HepG2 (cell line): Measurements from ENCODE around the gene TMEM107. TPM values are rescaled to one million over a fixed set of nuclear protein-coding genes. Genes with fewer than 3 reads are reported as not detected.
A peak's percentile ranks its signal among the peaks of the same experiment; 100 is the strongest.

Experiments used
- DNMT3B ChIP-seq: conservative IDR thresholded peaks from 2 replicates; pipeline ENCODE4 v1.6.1; 2016; ENCODE audit warnings: missing biosample characterization, control low read depth
- FIP1L1 ChIP-seq: fragments of 200-400 bp; formaldehyde crosslinking; IDR thresholded peaks from 2 replicates; pipeline ENCODE4 v1.6.1; 2018; ENCODE audit warnings: low read depth, mild to moderate bottlenecking, low read length, moderate library complexity, borderline replicate concordance; ENCODE audit not compliant: insufficient read depth
- FOXC1 ChIP-seq: sonication (generic); formaldehyde crosslinking; IDR thresholded peaks from 2 replicates; pipeline ENCODE4 v1.8.0; 2022; ENCODE audit warnings: mild to moderate bottlenecking, missing genetic modification reagents, borderline replicate concordance
- FOXK1 ChIP-seq: sonication (generic); formaldehyde crosslinking; IDR thresholded peaks from 2 replicates; pipeline ENCODE4 v1.4.0; 2020; ENCODE audit warnings: low read depth, missing genetic modification reagents, borderline replicate concordance
- ISX ChIP-seq: sonication (generic); formaldehyde crosslinking; conservative IDR thresholded peaks from 2 replicates; pipeline ENCODE4 v1.5.0; 2020; ENCODE audit warnings: missing genetic modification reagents
- NFKB2 ChIP-seq: sonication (generic); formaldehyde crosslinking; IDR thresholded peaks from 2 replicates; pipeline ENCODE4 v1.4.0; 2020; ENCODE audit warnings: missing genetic modification reagents, borderline replicate concordance
- PHF5A ChIP-seq: IDR thresholded peaks from one replicate; pipeline ENCODE4 v1.6.1; 2018; ENCODE audit warnings: low read depth, missing genetic modification reagents; ENCODE audit not compliant: unreplicated experiment
- PLRG1 ChIP-seq: fragments of 450-650 bp; conservative IDR thresholded peaks from 2 replicates; pipeline ENCODE4 v1.6.1; 2016
- SIN3A ChIP-seq: IDR thresholded peaks from 2 replicates; pipeline ENCODE4 v1.6.1; 2011; ENCODE audit warnings: low read depth, mild to moderate bottlenecking, control low read depth, low read length, borderline replicate concordance
- polyA plus RNA-seq, 8 experiments: library from polyadenylated mRNA; depleted of rRNA in 3 of 8; stranded (reverse) in 7 of 8; unstranded in 1 of 8; fragments of >200 nt; fragmentation: Illumina TruSeq in 4 of 8; extraction: Trizol in 4 of 8; gene quantifications; 2 replicates each; pipeline versions ENCODE4 v1.2.1 to v1.2.3, GENCODE V29; 2011 to 2016; ENCODE audit warnings: low read depth in 4 of 8, missing spikeins in 1 of 8, mixed read lengths in 1 of 8; ENCODE audit not compliant: insufficient read depth in 1 of 8
- total RNA-seq, 5 experiments: library from RNA; depleted of rRNA; stranded (reverse); fragments of >200 nt; fragmentation: Illumina TruSeq; extraction: Trizol; gene quantifications; 2 replicates each; pipeline ENCODE4 v1.2.3, GENCODE V29; 2016; ENCODE audit warnings: low read depth in 1 of 5
- TF ChIP-seq, protein P1 (sequence below): sonication (generic); formaldehyde crosslinking; IDR thresholded peaks from 2 replicates; pipeline ENCODE4 v1.5.1; 2020; ENCODE audit warnings: missing genetic modification reagents, mild to moderate bottlenecking, borderline replicate concordance
- TF ChIP-seq, protein P2 (sequence below): sonication (generic); formaldehyde crosslinking; IDR thresholded peaks from 2 replicates; pipeline ENCODE4 v1.5.0; 2020; ENCODE audit warnings: mild to moderate bottlenecking, missing genetic modification reagents, borderline replicate concordance
- TF ChIP-seq, protein P3 (sequence below): sonication (generic); formaldehyde crosslinking; IDR thresholded peaks from 2 replicates; pipeline ENCODE4 v1.4.0; 2020; ENCODE audit warnings: missing genetic modification reagents
- TF ChIP-seq, protein P4 (sequence below): sonication (generic); formaldehyde crosslinking; IDR thresholded peaks from 2 replicates; pipeline ENCODE4 v1.4.0; 2020; ENCODE audit warnings: missing genetic modification reagents
- TF ChIP-seq, protein P5 (sequence below), 2 experiments: sonication (generic) in 1 of 2; formaldehyde crosslinking in 1 of 2; IDR thresholded peaks; 2 replicates each; pipeline versions ENCODE4 v1.5.1 to v1.6.1; 2011 to 2020; ENCODE audit warnings: borderline replicate concordance in 1 of 2, low read depth in 1 of 2, low read length in 1 of 2, mild to moderate bottlenecking in 1 of 2, missing genetic modification reagents in 1 of 2, moderate library complexity in 1 of 2

Gene TMEM107
- total and polyA plus RNA-seq, 2 of the 13 experiments (the other 11 are each of a cell fraction or from before 2014, with no cell fraction given), result 7.2 to 15.3 TPM

DNA sequence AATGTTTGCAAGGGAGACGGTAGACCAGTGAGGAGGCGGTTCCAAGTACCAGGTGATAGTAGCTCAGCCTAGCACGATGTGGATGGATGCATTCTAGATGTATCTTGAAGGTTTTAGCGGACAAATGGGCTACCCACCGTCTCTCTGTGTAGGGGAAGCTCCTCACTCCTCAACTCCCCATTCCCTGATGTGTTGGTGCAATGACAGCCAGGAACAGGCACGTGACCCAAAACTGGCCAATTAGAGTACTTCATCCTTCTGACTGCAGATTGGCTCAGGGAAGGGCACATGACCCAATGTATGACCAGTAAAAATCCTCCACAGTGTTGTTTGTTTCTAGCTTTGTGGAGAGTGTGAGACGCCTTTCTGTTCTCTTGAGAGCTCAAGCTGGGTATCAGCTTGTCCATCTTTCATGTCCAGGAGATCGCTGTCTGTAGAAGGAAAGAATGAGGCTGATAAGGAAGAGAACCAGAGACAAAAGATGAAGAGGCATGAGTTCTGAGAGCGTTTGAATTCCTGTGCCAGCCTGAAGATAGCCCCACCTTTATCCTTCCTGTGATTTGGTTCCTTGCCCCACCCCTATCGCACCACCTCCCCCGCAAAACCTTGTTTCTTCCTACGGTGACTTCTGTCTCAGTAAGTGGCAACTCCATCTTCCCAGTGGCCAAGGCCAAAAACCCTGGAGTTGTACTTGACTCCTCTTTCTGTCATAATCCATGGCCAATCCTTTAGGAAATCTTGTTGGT is 16.1 kb upstream of the TMEM107 start (continued):
- TF ChIP-seq, protein P1, sequence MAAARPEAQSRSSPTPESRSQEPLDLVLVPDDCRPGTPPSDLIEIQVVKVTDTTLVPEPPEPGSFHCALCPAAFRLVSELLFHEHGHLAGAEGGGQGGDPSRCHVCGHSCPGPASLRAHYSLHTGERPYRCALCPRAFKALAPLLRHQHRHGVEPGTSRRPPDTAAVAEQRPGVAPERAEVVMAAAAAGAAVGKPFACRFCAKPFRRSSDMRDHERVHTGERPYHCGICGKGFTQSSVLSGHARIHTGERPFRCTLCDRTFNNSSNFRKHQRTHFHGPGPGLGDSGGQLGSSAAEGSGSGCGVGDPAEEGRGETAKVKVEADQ (CRISPR knock-in tag), result no peak
- peak; percentile 62 for TF ChIP-seq PHF5A (CRISPR knock-in tag)
- TF ChIP-seq FOXK1 (CRISPR knock-in tag), result peak; percentile 40; the same call in 1 of the 2 replicates
- TF ChIP-seq, protein P2, sequence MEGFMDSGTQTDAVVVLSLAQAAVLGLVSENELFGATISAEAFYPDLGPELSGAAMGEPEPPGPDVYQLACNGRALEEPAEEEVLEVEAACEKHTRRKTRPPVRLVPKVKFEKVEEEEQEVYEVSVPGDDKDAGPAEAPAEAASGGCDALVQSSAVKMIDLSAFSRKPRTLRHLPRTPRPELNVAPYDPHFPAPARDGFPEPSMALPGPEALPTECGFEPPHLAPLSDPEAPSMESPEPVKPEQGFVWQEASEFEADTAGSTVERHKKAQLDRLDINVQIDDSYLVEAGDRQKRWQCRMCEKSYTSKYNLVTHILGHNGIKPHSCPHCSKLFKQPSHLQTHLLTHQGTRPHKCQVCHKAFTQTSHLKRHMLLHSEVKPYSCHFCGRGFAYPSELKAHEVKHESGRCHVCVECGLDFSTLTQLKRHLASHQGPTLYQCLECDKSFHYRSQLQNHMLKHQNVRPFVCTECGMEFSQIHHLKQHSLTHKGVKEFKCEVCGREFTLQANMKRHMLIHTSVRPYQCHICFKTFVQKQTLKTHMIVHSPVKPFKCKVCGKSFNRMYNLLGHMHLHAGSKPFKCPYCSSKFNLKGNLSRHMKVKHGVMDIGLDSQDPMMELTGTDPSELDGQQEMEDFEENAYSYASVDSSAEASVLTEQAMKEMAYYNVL (CRISPR knock-in tag), result 0 out of 2 replicates have a peak, but pooled peaks have one; percentile 41
- no peak for TF ChIP-seq NFKB2 (CRISPR knock-in tag)
- TF ChIP-seq, protein P3, sequence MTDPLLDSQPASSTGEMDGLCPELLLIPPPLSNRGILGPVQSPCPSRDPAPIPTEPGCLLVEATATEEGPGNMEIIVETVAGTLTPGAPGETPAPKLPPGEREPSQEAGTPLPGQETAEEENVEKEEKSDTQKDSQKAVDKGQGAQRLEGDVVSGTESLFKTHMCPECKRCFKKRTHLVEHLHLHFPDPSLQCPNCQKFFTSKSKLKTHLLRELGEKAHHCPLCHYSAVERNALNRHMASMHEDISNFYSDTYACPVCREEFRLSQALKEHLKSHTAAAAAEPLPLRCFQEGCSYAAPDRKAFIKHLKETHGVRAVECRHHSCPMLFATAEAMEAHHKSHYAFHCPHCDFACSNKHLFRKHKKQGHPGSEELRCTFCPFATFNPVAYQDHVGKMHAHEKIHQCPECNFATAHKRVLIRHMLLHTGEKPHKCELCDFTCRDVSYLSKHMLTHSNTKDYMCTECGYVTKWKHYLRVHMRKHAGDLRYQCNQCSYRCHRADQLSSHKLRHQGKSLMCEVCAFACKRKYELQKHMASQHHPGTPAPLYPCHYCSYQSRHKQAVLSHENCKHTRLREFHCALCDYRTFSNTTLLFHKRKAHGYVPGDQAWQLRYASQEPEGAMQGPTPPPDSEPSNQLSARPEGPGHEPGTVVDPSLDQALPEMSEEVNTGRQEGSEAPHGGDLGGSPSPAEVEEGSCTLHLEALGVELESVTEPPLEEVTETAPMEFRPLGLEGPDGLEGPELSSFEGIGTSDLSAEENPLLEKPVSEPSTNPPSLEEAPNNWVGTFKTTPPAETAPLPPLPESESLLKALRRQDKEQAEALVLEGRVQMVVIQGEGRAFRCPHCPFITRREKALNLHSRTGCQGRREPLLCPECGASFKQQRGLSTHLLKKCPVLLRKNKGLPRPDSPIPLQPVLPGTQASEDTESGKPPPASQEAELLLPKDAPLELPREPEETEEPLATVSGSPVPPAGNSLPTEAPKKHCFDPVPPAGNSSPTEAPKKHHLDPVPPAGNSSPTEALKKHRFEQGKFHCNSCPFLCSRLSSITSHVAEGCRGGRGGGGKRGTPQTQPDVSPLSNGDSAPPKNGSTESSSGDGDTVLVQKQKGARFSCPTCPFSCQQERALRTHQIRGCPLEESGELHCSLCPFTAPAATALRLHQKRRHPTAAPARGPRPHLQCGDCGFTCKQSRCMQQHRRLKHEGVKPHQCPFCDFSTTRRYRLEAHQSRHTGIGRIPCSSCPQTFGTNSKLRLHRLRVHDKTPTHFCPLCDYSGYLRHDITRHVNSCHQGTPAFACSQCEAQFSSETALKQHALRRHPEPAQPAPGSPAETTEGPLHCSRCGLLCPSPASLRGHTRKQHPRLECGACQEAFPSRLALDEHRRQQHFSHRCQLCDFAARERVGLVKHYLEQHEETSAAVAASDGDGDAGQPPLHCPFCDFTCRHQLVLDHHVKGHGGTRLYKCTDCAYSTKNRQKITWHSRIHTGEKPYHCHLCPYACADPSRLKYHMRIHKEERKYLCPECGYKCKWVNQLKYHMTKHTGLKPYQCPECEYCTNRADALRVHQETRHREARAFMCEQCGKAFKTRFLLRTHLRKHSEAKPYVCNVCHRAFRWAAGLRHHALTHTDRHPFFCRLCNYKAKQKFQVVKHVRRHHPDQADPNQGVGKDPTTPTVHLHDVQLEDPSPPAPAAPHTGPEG (CRISPR knock-in tag), result 0 out of 2 replicates have a peak, but pooled peaks have one; percentile 17
- TF ChIP-seq FIP1L1, result no peak
- TF ChIP-seq DNMT3B, result 0 out of 2 replicates have a peak, but pooled peaks have one; percentile 17
- no peak for TF ChIP-seq ISX (CRISPR knock-in tag)
- TF ChIP-seq, protein P4, sequence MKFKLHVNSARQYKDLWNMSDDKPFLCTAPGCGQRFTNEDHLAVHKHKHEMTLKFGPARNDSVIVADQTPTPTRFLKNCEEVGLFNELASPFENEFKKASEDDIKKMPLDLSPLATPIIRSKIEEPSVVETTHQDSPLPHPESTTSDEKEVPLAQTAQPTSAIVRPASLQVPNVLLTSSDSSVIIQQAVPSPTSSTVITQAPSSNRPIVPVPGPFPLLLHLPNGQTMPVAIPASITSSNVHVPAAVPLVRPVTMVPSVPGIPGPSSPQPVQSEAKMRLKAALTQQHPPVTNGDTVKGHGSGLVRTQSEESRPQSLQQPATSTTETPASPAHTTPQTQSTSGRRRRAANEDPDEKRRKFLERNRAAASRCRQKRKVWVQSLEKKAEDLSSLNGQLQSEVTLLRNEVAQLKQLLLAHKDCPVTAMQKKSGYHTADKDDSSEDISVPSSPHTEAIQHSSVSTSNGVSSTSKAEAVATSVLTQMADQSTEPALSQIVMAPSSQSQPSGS, result 0 out of 2 replicates have a peak, but pooled peaks have one; percentile 26
- peak; percentile 75; the same call in 1 of the 2 replicates for TF ChIP-seq SIN3A
- TF ChIP-seq, protein P5, sequence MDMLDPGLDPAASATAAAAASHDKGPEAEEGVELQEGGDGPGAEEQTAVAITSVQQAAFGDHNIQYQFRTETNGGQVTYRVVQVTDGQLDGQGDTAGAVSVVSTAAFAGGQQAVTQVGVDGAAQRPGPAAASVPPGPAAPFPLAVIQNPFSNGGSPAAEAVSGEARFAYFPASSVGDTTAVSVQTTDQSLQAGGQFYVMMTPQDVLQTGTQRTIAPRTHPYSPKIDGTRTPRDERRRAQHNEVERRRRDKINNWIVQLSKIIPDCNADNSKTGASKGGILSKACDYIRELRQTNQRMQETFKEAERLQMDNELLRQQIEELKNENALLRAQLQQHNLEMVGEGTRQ (IDR thresholded peaks at IDR 0.05; ENCODE audit: low read depth, low read length), result peak; percentile 100
- TF ChIP-seq, protein P5 (CRISPR knock-in tag; IDR thresholded peaks at IDR 0.05; ENCODE audit: borderline replicate concordance), result peak; percentile 99; the same call in 1 of the 2 replicates
- peak; percentile 39; the same call in 1 of the 2 replicates for TF ChIP-seq FOXC1 (CRISPR knock-in tag)
- TF ChIP-seq PLRG1, result no peak
